ENCODE measurements around the gene OR6J1.

- TF ChIP-seq EZH2 (IDR thresholded peaks at IDR 0.05; ENCODE audit: borderline replicate concordance, low read depth, low read length, severe bottlenecking), result no peak
- no peak for TF ChIP-seq CTCF (IDR thresholded peaks at IDR 0.05; ENCODE audit: borderline replicate concordance, extremely low read depth, low read length, poor library complexity, severe bottlenecking)
Observed at GRCh38 chr14:22689199-22689598, 45.0 kb upstream of the OR6J1 start.

All from DND-41 (cell line).